Upper lobe of left lung (tissue), 6 donors: ENCODE results near the gene ANGPTL4. TPM values are rescaled to one million over a fixed set of nuclear protein-coding genes. Genes with fewer than 3 reads are reported as not detected.
"Not testable (repeated sequence)": the region's sequence is repeated elsewhere in the genome, so short reads cannot be mapped to it uniquely, and the experiment has no call there.

ENCODE experiments used
- ATAC-seq, 2 donors: fragments of 200-7000 bp; cut with Tn5 transposase; one replicate each; pipeline ENCODE4 v1.9.1; 2022; ENCODE audit warnings: mild to moderate bottlenecking in 2 of 2, moderate library complexity in 2 of 2; ENCODE audit not compliant: low FRiP score in 2 of 2
- DNase-seq, 2 donors: peaks; one replicate each; pipeline ENCODE4 v3.0.0-alpha.2; 2019 to 2020
- H3K27ac ChIP-seq, 4 donors: fragments of 200-600 bp; sonication (generic); one replicate each; pipeline ENCODE4 v1.5.1; 2016 to 2019
- H3K27me3 ChIP-seq, 4 donors: fragments of 200-600 bp; sonication (generic); one replicate each; pipeline ENCODE4 v1.5.1; 2017 to 2019
- H3K36me3 ChIP-seq, 4 donors: fragments of 200-600 bp; sonication (generic); one replicate each; pipeline ENCODE4 v1.5.1; 2016 to 2019
- H3K4me1 ChIP-seq, 4 donors: fragments of 200-600 bp; sonication (generic); one replicate each; pipeline ENCODE4 v1.5.1; 2018 to 2019
- H3K4me3 ChIP-seq, 4 donors: fragments of 200-600 bp; sonication (generic); one replicate each; pipeline ENCODE4 v1.5.1; 2017 to 2019; ENCODE audit warnings: mild to moderate bottlenecking in 2 of 4, moderate library complexity in 1 of 4
- H3K9me3 ChIP-seq, 4 donors: fragments of 200-600 bp; sonication (generic); one replicate each; pipeline ENCODE4 v1.5.1; 2018 to 2019
- EP300 ChIP-seq, 4 donors: sonication (generic); formaldehyde crosslinking; IDR thresholded peaks; one replicate each; pipeline ENCODE4 v1.5.1; 2017; ENCODE audit warnings: antibody characterized with exemption in 4 of 4, control low read depth in 2 of 4
- POLR2A ChIP-seq, 4 donors: fragments of 450-650 bp; IDR thresholded peaks; one replicate each; pipeline ENCODE4 v1.5.1; 2016 to 2017; ENCODE audit warnings: antibody characterized with exemption in 4 of 4, mild to moderate bottlenecking in 2 of 4
- POLR2AphosphoS5 ChIP-seq, 2 donors: sonication (generic); formaldehyde crosslinking; IDR thresholded peaks; one replicate each; pipeline ENCODE4 v1.5.1; 2017; ENCODE audit warnings: antibody characterized with exemption in 2 of 2
- WGBS, 2 donors: methylation state at CpG; one replicate each; pipeline ENCODE4 v1.1.5; 2017 to 2018; 5-methylcytosine and 5-hydroxymethylcytosine counted together
- total RNA-seq, 6 donors: library from RNA; depleted of rRNA in 4 of 6; stranded (reverse); fragments of >200 nt in 4 of 6; gene quantifications; one replicate each; pipeline versions ENCODE4 v1.1.0 to v1.2.1, GENCODE V29; 2016 to 2021
- TF ChIP-seq, protein P1 (sequence below), 6 experiments: fragments of 450-650 bp in 4 of 6; fragments of 200-600 bp in 2 of 6; sonication (generic) in 2 of 6; IDR thresholded peaks; one replicate each; pipeline ENCODE4 v1.5.1; 2016 to 2019; ENCODE audit warnings: antibody characterized with exemption in 6 of 6
- donor health status: DM: no; HTN: no; CAD: no; lungs with moderate emphysema.
- donor health status: DM: no; HTN: yes; CAD: no; lungs with severe emphysema.

Gene ANGPTL4
- total RNA-seq, 6 donors from 2014 or later, result 1.8 to 27.7 (median 13.4) TPM; not detected in 1

DNA sequence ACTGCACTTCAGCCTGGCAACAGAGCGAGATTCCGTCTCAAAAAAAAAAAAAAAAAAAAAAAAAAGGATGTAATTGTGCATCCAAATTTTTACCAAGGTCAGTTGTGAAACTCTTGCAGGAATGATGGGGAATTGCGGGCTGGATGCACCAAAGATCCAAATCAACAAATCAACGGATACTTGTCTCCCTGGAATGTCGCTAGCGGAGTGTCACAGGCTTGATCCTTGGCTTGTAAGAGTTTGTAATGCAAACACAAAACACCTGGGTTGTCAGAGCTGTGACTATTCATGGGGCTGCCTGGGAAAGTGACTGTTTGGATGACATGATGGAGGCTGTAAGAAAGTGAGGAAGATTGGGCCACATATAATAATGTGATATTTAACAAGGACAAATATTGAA, 25.1 kb upstream of the ANGPTL4 start:
- peaks cover 0 to 12% (median 6%) of the 10 kb centered on the region in 4 donors for H3K36me3 ChIP-seq
- H3K4me3 ChIP-seq, result no peak overlapping the region
- H3K27ac ChIP-seq, result peak overlapping the region in 2 of 4 donors; percentile 93 to 98
- ATAC-seq (no peak), DNase-seq (no peak)
- 50 to 59% methylated on average over 6 of the region's 6 CpGs for WGBS, 2 donors
- no peaks in the 10 kb centered on the region for H3K9me3 ChIP-seq
- peaks cover 0 to 18% (median 10%) of the 10 kb centered on the region in 4 donors for H3K27me3 ChIP-seq
- peaks cover 29 to 75% (median 48%) of the 10 kb centered on the region in 4 donors for H3K4me1 ChIP-seq
- TF ChIP-seq POLR2A (IDR thresholded peaks at IDR 0.05), result no peak
- TF ChIP-seq, protein P1, sequence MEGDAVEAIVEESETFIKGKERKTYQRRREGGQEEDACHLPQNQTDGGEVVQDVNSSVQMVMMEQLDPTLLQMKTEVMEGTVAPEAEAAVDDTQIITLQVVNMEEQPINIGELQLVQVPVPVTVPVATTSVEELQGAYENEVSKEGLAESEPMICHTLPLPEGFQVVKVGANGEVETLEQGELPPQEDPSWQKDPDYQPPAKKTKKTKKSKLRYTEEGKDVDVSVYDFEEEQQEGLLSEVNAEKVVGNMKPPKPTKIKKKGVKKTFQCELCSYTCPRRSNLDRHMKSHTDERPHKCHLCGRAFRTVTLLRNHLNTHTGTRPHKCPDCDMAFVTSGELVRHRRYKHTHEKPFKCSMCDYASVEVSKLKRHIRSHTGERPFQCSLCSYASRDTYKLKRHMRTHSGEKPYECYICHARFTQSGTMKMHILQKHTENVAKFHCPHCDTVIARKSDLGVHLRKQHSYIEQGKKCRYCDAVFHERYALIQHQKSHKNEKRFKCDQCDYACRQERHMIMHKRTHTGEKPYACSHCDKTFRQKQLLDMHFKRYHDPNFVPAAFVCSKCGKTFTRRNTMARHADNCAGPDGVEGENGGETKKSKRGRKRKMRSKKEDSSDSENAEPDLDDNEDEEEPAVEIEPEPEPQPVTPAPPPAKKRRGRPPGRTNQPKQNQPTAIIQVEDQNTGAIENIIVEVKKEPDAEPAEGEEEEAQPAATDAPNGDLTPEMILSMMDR (IDR thresholded peaks at IDR 0.05), result no peak
- TF ChIP-seq POLR2AphosphoS5 (IDR thresholded peaks at IDR 0.05), result peak; percentile 59 to 72
- TF ChIP-seq EP300 (IDR thresholded peaks at IDR 0.05), result no peak

DNA sequence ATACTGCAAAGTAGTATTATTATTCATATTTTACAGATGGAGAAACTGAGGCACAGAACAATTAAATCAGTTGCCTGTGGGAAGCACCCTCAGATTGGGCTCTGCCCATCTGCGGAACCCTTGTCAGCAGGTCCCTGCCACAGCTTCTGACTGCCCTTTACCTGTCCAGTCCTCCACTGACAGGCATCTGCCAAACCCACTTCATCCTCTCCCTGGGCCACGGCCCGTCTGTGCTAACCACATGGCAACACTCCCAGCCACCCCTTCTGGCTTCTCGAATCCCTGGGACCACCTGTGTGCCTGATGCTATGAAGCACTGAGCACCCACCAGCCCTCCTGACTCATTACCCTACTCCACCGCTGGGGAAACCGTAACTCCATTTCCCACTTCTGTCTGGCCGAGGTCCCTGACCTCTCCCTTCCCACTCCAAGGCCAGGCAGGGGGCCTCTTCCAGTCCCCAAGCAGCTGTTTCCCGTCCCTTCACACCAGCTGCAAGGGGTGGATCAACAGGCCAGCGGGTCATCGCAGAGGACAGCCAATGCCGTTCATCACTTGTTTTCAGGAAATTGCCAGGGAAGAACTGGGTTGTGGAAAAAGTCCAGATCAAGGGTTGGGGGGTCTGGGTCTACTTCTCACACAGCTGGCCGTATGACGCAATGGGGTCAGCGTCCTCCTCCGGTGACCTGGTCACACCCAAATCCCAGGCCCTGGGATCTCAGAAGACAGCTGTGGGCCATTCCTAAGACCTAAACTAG, 23.4 kb upstream of the ANGPTL4 start:
- H3K27me3 ChIP-seq, result peaks cover 0 to 2% (median under 1%) of the 10 kb centered on the region in 4 donors
- H3K27ac ChIP-seq, result peak overlapping the region; percentile 93 to 98 (median 96)
- TF ChIP-seq, protein P1 (IDR thresholded peaks at IDR 0.05), result peak; percentile 13 to 78 (median 48)
- TF ChIP-seq EP300 (IDR thresholded peaks at IDR 0.05), result peak in 3 of 4 donors; percentile 87 to 96 (median 93)
- TF ChIP-seq POLR2AphosphoS5 (IDR thresholded peaks at IDR 0.05), result peak; percentile 98 to 100
- TF ChIP-seq POLR2A (IDR thresholded peaks at IDR 0.05), result no peak
- WGBS, 2 donors, result 16 to 18% methylated on average over 15 of the region's 15 CpGs
- no peaks in the 10 kb centered on the region for H3K9me3 ChIP-seq
- H3K4me1 ChIP-seq, result peaks cover 19 to 58% (median 36%) of the 10 kb centered on the region in 4 donors
- H3K4me3 ChIP-seq, result peak overlapping the region in 2 of 4 donors; percentile 2 to 69
- peak in 1 of 2 donors; percentile 72 for DNase-seq
- H3K36me3 ChIP-seq, result no peaks in the 10 kb centered on the region
- ATAC-seq, result peak; percentile 20 to 66

DNA sequence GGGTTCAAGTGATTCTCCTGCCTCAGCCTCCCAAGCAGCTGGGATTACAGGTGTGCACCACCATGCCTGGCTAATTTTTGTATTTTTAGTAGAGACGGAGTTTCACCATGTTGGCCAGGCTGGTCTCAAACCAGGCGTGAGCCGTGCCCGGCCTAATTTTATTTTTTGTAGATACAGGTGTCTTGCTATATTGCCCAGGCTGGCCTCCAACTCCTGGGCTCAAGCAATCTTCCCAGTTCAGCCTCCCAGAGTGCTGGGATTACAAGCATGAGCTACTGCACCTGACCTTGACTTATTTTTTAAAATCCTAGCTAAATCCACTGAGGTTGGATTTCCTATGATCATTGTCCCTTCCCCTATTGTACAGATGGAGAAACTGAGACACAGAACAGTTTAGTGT, 22.5 kb upstream of the ANGPTL4 start:
- not testable (repeated sequence) for H3K27me3 ChIP-seq, H3K36me3 ChIP-seq, ATAC-seq, DNase-seq, H3K9me3 ChIP-seq
- peak overlapping the region in 3 of 4 donors; percentile 64 to 69 (median 64) for H3K4me3 ChIP-seq
- peak overlapping the region; percentile 93 to 98 (median 96) for H3K27ac ChIP-seq
- 81 to 98% methylated on average over 4 of the region's 4 CpGs for WGBS, 2 donors
- peaks cover 19 to 48% (median 32%) of the 10 kb centered on the region in 4 donors for H3K4me1 ChIP-seq

DNA sequence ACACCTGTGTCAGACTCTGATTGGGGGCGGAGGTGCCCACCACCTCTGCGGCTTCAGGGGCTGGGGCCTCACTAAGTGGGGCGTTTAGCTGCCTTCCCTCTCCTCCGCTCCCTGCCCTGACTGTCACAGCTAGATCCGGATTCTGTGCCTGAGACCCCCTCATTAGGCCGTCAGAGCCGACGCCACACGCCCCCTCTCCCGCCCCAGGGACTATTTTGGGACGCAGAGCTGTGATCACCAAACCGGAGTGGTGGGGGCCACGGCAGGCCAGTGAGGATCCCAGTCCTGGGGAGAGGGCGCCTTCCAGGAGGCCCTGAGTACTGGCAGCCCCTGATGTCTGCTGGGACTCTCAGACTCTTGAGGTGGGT, 21.7 kb upstream of the ANGPTL4 start:
- Histone ChIP-seq H3K27ac (peak overlapping the region; percentile 93 to 98 (median 96)), H3K9me3 (no peaks in the 10 kb centered on the region), H3K36me3 (no peaks in the 10 kb centered on the region), H3K4me3 (peak overlapping the region; percentile 56 to 69 (median 64)), H3K27me3 (no peaks in the 10 kb centered on the region), H3K4me1 (peaks cover 19 to 43% (median 29%) of the 10 kb centered on the region in 4 donors)
- WGBS, 2 donors, result 38 to 49% methylated on average over 6 to 14 of the region's 14 CpGs
- peak; percentile 4 to 9 for ATAC-seq
- DNase-seq, result no peak
- TF ChIP-seq, protein P1 (IDR thresholded peaks at IDR 0.05), result no peak
- no peak for TF ChIP-seq POLR2A (IDR thresholded peaks at IDR 0.05)
- TF ChIP-seq POLR2AphosphoS5 (IDR thresholded peaks at IDR 0.05), result peak in 1 of 2 donors; percentile 5
- TF ChIP-seq EP300 (IDR thresholded peaks at IDR 0.05), result no peak

DNA sequence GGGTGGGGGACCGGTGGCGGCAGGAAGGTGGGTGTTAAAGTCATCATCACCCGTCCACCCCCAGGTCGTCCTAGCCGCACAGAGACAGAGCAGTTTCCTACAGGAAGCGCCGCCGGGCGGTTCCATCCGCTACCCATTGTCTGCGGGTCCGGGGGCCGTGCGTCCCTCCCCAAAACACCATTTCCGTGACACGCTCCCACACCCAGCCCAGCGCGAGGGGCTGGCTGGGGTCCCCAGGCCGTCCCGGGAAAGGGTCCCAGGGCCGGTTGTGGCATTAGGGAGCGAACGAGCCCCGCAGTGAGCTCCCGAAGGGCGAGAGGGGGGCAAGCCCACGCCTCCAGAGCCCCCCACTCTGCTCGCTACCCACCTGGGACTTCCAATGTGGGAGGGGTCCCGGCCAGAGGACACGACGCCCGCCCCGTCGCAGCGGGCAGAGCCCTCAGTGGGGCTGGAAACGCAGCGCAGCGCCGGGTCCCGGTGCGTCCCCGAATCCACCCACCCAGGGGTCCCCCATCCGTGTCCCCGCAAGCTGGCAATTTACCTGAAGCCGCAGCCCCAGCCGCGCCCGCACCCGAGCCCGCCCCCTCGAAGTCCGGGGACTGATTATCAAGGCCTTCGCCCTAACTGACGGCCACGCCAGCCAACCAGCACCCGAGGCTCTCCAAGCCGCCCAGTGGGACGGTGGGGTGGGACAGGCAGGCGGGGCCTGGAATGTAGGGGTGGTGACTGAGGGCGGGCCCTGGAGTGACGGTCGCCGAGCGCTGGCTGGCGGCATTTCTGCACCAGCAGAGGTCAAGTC, 21.1 kb upstream of the ANGPTL4 start, which contains the start of gene KANK3:
TSS of gene KANK3 (minus strand) at position 579 of the 799 bp plus-strand sequence. CDS start 5,434 bp downstream, outside the sequence.
- Histone ChIP-seq H3K4me3 (peak within 1 kb of the TSS; percentile 56 to 69 (median 64)), H3K27me3 (no peaks in the 10 kb centered on the region), H3K36me3 (no peaks in the 10 kb centered on the region), H3K27ac (peak within 1 kb of the TSS; percentile 93 to 98 (median 96)), H3K9me3 (no peaks in the 10 kb centered on the region), H3K4me1 (peaks cover 19 to 43% (median 26%) of the 10 kb centered on the region in 4 donors)
- 1 to 8% methylated on average over 16 to 24 of the region's 65 CpGs for WGBS, 2 donors
- peak; percentile 72 to 90 (median 82) for TF ChIP-seq POLR2A (IDR thresholded peaks at IDR 0.05)
- no peak for TF ChIP-seq EP300 (IDR thresholded peaks at IDR 0.05)
- TF ChIP-seq POLR2AphosphoS5 (IDR thresholded peaks at IDR 0.05), result peak; percentile 72 to 95
- TF ChIP-seq, protein P1 (IDR thresholded peaks at IDR 0.05), result peak in 4 of 6 experiments; percentile 10 to 43 (median 32)
- DNase-seq, result peak; percentile 98
- peak; percentile 98 for ATAC-seq
